H1 (cell line): Measurements from ENCODE around the gene THG1L. TPM values are rescaled to one million over a fixed set of nuclear protein-coding genes. Genes with fewer than 3 reads are reported as not detected.

Experiments
- BACH1 ChIP-seq: IDR thresholded peaks from 2 replicates; pipeline ENCODE4 v1.6.1; 2012; ENCODE audit warnings: low read length, improper control_type of control experiment
- CBX8 ChIP-seq: fragments of 300-800, 300-1000 bp; sonication (generic); IDR thresholded peaks from 2 replicates; pipeline ENCODE4 v1.7.1; 2016; ENCODE audit warnings: low read depth, low read length, borderline replicate concordance
- GABPA ChIP-seq: IDR thresholded peaks from 2 replicates; pipeline ENCODE4 v1.6.1; 2011; ENCODE audit warnings: mild to moderate bottlenecking, low read length, moderate library complexity, borderline replicate concordance; ENCODE audit not compliant: insufficient read depth
- GTF2F1 ChIP-seq: IDR thresholded peaks from 2 replicates; pipeline ENCODE4 v1.6.1; 2012; ENCODE audit warnings: low read depth, low read length, improper control_type of control experiment, borderline replicate concordance
- JUND ChIP-seq: IDR thresholded peaks from 2 replicates; pipeline ENCODE4 v1.6.1; 2011; ENCODE audit warnings: mild to moderate bottlenecking, improper control_type of control experiment, low read length
- ZNF274 ChIP-seq: IDR thresholded peaks from 2 replicates; pipeline ENCODE4 v1.7.0; 2012; ENCODE audit warnings: low read length, borderline replicate concordance; ENCODE audit errors: extremely low read depth
- polyA plus RNA-seq, 7 experiments: library from polyadenylated mRNA; depleted of rRNA in 3 of 7; stranded (reverse) in 5 of 7; unstranded in 2 of 7; fragments of >200 nt in 5 of 7; fragments of 200-250 nt in 2 of 7; gene quantifications; 1 replicate in 5 of 7; 2 replicates in 1 of 7; 4 replicates in 1 of 7; pipeline versions ENCODE4 v1.2.1 to v1.2.3, GENCODE V29; 2011 to 2013; ENCODE audit warnings: missing spikeins in 2 of 7, mixed read lengths in 2 of 7
- total RNA-seq: library from RNA; stranded (reverse); fragmentation: NEBNext Ultra II Directional; extraction: Animal tissue kit (Norgen Biotek cat#: 25700); gene quantifications from 2 replicates; pipeline ENCODE4 v1.2.1, GENCODE V29; 2021
- TF ChIP-seq, protein P1 (sequence below): fragments of 300-600 bp; sonication (generic); IDR thresholded peaks from 2 replicates; pipeline ENCODE4 v1.7.1; 2012; ENCODE audit warnings: low read length, moderate library complexity, mild to moderate bottlenecking, inconsistent platforms; ENCODE audit not compliant: insufficient replicate concordance

The THG1L gene
- total and polyA plus RNA-seq, 2 of the 8 experiments (the other 6 are each of a cell fraction or from before 2014, with no cell fraction given) = 8.1 to 12.4 TPM

DNA sequence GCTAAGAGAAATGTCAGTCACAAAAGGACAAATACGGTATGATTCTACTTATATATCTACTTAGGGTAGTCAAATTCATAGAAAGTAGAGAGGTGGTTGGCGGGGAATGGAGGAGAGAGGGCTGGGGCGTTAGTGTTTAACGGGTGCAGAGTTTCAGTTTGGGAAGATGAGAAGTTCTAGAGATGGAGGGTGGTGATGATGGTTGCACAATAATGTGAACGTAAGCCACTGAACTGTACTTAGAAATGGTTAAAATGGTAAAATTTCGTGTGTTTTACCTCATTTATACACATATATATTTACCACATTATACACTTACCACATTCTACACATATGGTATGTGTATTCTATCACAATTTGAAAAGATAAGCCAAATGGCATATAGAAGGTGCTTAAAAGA is 48.0 kb downstream of the THG1L start (continued):
- TF ChIP-seq, protein P1, sequence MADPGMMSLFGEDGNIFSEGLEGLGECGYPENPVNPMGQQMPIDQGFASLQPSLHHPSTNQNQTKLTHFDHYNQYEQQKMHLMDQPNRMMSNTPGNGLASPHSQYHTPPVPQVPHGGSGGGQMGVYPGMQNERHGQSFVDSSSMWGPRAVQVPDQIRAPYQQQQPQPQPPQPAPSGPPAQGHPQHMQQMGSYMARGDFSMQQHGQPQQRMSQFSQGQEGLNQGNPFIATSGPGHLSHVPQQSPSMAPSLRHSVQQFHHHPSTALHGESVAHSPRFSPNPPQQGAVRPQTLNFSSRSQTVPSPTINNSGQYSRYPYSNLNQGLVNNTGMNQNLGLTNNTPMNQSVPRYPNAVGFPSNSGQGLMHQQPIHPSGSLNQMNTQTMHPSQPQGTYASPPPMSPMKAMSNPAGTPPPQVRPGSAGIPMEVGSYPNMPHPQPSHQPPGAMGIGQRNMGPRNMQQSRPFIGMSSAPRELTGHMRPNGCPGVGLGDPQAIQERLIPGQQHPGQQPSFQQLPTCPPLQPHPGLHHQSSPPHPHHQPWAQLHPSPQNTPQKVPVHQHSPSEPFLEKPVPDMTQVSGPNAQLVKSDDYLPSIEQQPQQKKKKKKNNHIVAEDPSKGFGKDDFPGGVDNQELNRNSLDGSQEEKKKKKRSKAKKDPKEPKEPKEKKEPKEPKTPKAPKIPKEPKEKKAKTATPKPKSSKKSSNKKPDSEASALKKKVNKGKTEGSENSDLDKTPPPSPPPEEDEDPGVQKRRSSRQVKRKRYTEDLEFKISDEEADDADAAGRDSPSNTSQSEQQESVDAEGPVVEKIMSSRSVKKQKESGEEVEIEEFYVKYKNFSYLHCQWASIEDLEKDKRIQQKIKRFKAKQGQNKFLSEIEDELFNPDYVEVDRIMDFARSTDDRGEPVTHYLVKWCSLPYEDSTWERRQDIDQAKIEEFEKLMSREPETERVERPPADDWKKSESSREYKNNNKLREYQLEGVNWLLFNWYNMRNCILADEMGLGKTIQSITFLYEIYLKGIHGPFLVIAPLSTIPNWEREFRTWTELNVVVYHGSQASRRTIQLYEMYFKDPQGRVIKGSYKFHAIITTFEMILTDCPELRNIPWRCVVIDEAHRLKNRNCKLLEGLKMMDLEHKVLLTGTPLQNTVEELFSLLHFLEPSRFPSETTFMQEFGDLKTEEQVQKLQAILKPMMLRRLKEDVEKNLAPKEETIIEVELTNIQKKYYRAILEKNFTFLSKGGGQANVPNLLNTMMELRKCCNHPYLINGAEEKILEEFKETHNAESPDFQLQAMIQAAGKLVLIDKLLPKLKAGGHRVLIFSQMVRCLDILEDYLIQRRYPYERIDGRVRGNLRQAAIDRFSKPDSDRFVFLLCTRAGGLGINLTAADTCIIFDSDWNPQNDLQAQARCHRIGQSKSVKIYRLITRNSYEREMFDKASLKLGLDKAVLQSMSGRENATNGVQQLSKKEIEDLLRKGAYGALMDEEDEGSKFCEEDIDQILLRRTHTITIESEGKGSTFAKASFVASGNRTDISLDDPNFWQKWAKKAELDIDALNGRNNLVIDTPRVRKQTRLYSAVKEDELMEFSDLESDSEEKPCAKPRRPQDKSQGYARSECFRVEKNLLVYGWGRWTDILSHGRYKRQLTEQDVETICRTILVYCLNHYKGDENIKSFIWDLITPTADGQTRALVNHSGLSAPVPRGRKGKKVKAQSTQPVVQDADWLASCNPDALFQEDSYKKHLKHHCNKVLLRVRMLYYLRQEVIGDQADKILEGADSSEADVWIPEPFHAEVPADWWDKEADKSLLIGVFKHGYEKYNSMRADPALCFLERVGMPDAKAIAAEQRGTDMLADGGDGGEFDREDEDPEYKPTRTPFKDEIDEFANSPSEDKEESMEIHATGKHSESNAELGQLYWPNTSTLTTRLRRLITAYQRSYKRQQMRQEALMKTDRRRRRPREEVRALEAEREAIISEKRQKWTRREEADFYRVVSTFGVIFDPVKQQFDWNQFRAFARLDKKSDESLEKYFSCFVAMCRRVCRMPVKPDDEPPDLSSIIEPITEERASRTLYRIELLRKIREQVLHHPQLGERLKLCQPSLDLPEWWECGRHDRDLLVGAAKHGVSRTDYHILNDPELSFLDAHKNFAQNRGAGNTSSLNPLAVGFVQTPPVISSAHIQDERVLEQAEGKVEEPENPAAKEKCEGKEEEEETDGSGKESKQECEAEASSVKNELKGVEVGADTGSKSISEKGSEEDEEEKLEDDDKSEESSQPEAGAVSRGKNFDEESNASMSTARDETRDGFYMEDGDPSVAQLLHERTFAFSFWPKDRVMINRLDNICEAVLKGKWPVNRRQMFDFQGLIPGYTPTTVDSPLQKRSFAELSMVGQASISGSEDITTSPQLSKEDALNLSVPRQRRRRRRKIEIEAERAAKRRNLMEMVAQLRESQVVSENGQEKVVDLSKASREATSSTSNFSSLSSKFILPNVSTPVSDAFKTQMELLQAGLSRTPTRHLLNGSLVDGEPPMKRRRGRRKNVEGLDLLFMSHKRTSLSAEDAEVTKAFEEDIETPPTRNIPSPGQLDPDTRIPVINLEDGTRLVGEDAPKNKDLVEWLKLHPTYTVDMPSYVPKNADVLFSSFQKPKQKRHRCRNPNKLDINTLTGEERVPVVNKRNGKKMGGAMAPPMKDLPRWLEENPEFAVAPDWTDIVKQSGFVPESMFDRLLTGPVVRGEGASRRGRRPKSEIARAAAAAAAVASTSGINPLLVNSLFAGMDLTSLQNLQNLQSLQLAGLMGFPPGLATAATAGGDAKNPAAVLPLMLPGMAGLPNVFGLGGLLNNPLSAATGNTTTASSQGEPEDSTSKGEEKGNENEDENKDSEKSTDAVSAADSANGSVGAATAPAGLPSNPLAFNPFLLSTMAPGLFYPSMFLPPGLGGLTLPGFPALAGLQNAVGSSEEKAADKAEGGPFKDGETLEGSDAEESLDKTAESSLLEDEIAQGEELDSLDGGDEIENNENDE = no peak
- no peak for TF ChIP-seq CBX8
- no peak for TF ChIP-seq JUND
- TF ChIP-seq GABPA = no peak
- no peak for TF ChIP-seq GTF2F1
- no peak for TF ChIP-seq BACH1
- no peak for TF ChIP-seq ZNF274
